ACHN (cell line): ENCODE data around the gene TMPRSS13.
"Not testable (repeated sequence)": the region's sequence is repeated elsewhere in the genome, so short reads cannot be mapped to it uniquely, and the experiment has no call there.

ENCODE experiments used
- DNase-seq: peaks from one replicate; pipeline ENCODE4 v3.0.0-alpha.2; 2015
- in situ Hi-C: cut with HindIII; loops from 2 replicates; pipeline ENCODE4 v1.10.0; 2017; ENCODE audit warnings: low sequenced_read_pairs, low pct_ligation_motif_present, low pct_unique_long_range_greater_than_20kb

Gene TMPRSS13

DNA sequence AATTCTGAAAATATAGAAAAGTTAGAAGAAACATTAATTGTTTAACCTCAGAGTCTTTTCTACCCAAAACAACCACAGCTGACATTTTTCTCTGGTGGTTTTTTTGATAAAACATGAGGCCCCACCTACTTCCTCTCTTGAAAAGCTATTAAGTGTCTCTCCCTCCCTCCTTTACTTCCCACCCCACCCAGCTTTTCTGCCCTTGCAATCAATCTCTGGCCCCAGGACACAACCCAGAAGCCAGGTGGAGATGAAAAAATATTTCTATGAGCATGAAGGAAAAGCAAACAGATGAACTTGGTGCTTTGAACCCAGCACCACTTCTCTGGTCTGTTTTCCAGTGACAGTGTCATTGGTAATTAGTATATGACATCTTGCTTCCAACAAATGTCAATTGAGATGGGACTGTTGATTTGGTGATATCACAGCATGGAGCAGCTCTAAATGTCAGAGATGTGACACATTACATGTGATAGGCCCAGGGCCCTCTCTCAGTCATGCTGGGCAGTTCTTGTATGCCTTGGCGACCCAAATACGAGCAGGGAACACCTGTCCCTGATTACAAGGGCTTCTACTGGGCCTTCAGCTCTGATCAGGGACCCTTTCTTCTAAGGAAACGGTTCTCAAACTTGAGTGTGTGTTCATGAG lies 23.9 kb upstream of the TMPRSS13 start:
- no peak for DNase-seq
- in situ Hi-C loops: no loop called here

DNA sequence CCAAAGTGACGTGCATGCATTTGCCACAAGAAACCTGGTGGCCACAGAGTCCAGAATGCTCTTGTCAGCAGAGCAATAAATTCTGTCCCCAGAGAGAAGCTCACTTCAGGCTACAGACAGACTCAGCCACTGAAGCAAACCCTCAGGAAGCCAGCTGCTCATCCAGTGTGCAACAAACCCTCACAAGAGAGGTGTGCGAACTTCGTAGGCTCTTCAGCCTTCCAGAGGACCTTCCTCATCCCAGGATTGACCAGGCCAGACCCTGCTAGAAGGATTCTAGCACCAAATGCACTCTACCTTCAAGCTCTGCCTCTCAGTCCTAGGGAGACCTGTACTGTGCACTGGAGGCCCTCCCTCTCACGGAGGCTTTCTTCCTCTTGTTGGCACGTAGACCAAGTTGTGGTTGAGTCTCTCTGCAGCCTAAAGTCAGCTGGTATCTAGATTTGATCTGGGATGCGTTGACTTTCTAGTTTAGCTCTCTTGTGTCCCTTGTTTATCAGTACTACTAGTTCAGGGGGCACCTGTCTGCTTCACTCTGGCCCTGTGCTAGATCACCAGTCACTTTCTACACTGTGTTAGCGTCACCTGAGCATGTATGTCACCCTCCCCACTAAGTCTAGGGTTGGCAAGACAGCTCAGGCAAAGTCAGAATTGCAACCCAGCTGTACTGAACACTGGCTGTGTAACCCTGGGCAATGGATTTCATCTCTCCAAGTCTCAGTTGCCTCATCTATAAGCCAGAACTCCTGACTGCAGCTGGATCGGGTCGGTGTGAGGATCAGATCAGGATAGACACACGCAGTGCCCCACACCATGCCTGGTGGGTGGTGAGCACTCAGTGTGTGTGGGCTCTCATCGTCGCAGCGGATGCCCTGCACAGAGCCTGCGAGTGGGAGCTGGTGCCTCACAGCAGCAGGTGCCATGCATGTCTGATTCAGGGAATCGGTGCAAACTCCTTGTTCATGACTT lies 22.1 kb upstream of the TMPRSS13 start:
- DNase-seq: no peak
- in situ Hi-C loops: no loop called here

DNA sequence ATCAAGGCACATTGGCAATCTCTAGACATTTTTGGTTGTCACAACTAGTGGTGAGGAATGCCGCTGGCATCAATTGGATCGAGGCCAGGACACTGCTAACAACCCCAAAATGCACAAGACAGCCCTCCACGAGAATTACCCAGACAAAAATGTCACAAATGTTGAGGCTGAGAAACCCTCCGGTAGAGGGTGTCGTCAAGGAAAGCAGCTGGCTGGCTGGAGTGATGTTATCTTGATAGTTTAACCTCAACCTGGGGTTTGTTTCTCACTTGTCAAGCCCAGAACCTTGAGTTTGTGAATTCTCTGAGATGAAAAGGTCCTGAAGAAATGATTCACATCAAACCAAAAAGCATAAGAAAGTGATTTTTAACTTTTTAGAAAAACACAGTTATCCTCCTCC lies 21.1 kb upstream of the TMPRSS13 start:
- DNase-seq: no peak
- in situ Hi-C loops: no loop called here

DNA sequence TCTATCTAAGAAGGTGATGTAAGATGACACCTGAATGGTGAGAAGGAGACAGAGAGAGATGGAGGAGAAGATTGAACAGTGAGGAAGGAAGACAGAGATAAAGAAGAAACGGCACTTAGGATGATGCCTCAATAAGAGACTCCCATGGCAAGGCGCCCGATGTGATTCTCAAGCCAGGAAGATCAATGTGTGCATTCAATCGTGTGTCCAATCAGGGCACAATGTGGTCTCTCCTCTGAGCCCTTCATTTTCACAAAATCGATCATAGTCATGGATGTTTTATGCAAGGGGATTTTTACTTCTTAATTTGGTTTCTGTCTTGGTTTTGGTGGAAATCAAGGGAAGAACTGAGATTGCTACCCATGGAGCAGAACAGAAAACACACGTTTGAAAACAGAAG lies 19.9 kb upstream of the TMPRSS13 start:
- in situ Hi-C loops: no loop called here
- DNase-seq: no peak

DNA sequence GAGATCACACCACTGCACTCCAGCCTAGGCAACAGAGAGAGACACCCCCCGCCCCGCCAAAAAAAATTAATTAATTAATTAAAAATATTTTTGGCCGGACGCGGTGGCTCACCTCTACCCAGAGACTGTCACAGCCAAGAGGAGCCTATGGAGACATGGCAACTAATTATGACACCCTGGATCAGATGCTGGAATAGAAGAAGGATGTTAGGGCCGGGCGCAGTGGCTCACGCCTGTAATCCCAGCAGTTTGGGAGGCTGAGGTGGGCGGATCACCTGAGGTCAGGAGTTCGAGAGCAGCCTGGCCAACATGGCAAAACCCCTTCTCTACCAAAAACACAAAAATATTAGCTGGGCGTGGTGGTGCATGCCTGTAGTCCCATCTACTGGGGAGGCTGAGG lies 19.3 kb upstream of the TMPRSS13 start:
- DNase-seq, in situ Hi-C loops: not testable (repeated sequence)

DNA sequence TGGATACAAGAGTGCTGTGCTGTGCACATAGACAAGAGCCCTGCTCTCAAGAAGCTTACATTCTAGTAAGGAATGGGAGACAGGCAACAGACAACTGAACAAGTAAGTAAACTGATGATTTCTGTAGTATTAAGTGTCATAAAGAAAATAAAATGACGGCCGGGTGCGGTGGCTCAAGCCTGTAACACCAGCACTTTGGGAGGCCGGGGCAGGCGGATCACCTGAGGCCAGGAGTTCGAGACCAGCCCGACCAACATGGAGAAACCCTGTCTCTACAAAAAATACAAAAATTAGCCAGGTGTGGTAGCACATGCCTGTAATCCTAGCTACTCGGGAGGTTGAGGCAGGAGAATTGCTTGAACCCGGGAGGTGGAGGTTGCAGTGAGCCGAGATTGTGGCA lies 18.5 kb upstream of the TMPRSS13 start:
- in situ Hi-C loops, DNase-seq: not testable (repeated sequence)

DNA sequence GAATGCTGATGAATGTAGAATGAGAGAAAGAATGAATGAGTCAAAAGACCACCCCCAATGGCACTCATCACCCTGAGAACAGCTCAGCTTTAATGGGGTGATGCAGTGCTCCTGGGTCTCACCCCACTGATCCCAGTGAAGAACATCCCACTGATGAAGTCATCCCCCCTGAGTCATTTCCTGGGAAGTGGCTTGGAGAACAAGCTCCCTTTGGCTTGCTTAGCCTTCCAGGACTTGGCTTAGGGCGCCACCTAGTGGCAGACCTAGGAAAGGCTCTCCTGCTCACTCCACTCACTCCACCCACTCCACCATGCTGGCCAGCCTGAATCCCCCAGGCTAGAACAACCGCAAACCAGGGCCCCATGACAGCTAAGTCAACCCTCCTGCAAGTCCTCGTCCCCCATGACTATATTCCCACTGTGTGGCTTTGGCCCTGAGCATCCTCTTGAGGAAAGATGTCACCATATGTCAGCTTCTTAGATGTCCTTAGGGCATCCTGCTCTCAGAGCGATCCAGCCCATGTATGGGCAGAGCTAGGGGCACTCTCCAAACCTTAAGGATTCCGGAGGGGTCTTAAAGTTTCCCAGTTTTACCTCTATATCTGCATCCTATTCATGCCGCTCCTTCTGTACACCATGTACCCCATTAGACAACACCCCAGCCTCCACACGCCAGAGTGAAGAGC lies 17.8 kb upstream of the TMPRSS13 start:
- peak; percentile 94 for DNase-seq
- in situ Hi-C loops: no loop called here

DNA sequence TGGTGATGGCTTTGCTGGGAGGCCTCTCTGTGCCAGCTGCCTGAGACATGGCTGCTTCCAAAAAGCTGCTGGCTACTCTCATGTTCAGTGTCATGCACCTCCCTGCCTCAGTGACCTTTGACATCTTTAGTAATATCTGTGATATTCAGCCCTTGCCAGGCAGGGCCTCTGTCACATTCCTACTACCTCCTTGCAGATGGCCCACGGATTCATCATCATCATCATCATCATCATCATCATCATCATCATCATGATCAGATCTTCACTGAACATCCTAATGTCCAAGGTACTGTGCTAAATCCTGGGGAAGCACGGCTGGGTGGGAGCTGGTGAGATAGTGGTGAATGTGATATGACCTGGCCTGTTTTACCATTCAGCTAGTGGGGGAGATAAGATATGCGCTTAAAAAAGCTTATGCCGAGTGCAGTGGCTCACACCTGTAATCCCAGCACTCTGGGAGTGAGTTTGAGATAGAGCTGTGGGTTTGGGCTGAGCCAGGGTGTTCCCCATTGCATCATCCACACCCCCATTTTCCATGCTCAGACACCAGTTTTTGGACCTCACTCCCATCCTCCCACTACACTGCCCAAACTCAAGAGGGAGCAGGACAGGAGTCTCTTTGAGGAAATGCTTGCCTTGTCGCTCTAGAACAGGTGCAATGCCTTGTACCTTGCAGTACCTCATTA lies 17.1 kb upstream of the TMPRSS13 start:
- in situ Hi-C loops: no loop called here
- no peak for DNase-seq

DNA sequence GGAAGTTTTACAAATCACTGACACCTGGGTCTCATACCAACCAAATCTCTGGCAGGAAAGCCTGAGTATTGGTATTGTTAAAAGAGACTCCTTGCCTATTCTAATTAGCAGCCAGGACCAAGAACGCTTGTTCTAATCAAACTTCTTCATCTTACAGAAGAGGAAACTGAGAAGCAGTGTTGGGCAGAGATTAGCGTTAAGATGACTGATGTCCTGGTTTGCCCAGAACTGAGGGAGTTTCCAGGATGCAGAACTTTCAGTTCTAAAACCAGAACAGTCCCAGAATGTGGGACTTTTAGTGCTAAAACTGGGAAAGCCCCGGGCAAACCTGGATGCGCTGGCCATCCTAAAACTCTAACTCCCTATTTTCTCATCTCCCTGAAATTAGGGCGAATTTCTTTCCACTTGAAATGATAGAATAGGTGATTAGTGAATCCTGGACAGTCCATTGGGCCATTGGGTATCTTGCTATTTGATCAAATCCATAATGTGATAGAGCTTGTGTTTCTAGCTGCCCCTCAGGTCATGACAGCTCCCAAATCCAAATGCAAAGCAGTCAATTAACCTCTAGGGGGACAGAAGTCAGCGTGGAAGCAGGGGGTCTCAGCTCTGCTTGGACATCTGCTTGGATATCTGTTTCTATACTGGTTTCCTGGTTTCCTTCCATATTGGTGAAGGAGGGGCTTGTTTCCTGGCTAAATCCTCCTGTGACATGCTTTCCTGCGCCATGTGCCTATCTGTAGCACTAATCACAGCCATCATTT lies 16.0 kb upstream of the TMPRSS13 start:
- in situ Hi-C loops: no loop called here
- no peak for DNase-seq

DNA sequence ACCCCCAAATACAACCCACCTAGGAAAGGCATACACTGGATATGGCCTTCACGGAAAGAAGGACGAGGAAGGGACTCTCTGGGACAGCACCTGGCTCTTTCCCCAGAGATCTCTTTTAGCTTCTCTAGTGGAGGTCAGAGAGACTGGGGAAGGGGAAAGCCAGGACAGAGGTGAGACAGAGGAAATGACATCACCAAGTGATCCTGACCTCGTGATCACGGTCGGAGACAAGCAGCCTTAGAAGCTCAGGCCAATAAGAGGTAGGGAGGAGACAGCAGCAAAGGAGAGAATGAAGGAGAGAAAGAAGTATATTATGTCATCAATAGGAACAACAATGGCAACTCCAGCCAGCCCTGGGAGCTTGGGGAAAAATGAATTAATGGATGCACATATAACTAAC lies 15.4 kb upstream of the TMPRSS13 start:
- in situ Hi-C loops: no loop called here

DNA sequence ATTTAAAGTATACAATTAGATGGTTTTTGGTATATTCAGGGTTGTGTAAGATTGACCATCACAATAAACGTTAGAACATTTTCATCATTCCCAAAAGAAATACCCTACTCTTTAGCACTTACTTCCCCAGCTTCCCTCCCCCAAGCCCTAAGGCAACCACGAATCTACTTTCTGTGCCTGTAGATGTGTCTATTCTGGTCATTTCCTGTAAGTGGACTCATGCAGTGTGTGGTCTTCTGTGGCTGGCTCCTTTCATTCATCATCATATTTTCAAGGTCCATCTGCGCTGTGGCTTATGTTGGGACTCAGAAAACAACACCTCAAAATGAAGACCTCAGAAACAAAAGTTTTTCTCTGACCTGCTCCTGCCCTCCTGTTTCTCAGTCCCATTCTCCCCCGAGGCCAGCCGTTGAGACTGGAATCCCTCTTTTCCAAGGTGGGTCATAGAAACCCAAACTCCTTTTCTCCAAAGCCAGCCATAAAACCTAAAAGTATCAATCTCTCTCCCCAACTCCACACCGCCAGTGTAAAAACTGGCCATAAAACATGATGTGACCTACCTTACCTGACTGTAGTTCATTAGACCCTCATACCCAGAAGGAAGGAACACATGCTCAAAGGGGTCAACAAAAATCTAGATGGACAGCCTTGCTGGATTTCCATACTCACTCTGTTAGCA lies 12.9 kb upstream of the TMPRSS13 start:
- in situ Hi-C loops: no loop called here

More for the DNA sequence above, 15.4 kb upstream of the TMPRSS13 start:
- no peak for DNase-seq

DNA sequence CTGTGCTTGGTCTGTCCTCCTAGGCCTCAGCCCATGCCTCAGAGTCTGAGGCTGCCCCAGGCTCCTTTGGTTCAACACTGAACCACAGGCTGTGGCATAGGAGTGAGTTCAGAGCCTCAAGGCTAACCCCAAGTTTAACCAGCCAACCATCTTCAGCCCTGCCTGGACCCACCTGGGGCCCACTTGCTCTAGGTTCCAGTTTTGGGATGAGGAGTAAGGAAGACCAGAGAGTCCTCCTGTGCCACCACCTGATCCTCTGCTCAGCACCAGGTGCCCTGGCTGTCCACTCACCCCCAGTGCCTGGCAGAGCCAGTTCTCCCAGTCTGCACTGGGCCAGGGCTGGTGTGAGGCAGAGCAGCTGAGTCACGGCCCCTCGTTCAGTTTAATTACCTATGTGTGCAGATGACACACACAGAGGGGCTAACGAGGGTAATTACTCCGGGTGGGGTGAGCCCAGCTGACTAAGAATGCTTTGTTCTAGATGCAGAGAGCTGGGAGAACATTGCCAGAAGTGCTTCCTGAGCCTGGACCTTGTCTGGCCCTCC lies 12.0 kb upstream of the TMPRSS13 start:
- no peak for DNase-seq
- in situ Hi-C loops: no loop called here

More for the DNA sequence above, 12.9 kb upstream of the TMPRSS13 start:
- no peak for DNase-seq

DNA sequence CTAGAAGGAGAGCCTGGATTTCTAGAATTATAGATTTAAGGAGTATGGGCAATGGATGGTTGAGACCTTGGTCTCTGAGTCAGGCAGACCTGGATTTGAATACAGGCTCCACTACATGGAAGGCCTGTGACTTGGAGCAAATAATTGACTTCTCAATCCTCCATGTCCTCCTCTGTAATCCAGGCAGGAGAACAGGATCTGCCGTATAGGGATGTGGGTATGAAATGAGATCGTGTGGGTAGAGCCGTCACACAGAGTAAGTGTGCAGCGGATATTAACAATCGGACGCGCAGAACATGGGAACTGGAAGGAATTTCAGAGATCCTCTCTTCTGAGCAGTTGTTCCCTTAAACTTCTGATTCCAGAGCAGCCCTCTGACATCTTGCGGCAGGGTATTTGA lies 11.5 kb upstream of the TMPRSS13 start:
- no peak for DNase-seq
- in situ Hi-C loops: no loop called here

DNA sequence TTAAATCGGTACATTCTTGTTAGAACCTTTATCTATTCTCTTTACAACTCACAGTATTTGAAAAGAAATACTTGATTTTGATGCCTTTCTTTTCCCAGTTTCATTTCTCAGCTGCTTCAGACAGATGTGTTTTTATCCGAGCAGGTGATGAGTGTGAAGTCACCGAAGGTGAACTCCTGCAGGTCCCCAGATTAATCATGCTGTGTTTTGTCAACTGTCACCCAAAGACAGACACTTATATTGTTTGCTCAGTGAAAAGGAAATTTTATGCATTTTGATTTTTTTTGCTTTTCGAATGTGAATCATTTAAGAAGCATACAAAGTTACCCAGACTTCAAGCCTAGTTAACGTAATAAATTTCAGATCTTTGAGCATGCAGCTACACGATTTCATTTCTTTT lies 7.8 kb upstream of the TMPRSS13 start:
- no peak for DNase-seq
- in situ Hi-C loops: no loop called here

DNA sequence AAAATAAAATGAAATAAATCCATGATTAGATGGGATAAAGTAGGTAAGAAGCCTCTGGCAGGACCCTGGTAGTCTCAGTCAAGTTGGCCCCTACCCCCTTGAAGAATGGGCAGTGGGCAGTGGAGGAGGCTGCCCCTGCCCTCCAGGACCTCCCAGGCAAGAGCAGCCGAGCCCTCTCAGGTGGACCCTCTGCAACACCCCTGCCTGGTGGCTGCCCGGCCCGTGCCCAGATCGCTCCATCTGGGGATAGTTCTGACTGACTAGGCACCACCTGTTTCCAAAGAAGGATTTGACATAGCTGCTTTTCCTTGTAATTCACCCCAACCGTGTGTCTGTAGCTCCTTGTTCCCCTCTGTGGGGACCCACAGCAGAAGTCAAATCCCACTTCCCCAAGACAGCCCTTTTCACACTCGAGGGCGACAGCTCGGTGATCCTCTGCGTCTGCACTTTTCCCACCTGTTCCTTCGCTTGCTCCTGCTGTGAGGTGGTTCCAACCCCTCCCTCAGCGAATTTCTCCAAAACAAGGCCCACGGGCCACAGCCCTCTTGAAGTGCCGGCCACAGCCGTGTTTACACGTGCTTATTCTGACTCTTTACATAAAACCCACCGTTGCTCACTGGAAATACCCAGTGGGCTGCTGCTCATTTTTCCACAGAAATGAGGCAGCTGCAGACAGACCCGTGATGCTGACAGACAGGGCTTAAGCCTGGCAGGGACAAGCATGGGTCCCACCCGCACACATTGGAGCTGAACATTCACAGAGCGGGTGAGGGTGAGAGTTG lies 5.5 kb upstream of the TMPRSS13 start:
- DNase-seq: no peak
- in situ Hi-C loops: no loop called here

DNA sequence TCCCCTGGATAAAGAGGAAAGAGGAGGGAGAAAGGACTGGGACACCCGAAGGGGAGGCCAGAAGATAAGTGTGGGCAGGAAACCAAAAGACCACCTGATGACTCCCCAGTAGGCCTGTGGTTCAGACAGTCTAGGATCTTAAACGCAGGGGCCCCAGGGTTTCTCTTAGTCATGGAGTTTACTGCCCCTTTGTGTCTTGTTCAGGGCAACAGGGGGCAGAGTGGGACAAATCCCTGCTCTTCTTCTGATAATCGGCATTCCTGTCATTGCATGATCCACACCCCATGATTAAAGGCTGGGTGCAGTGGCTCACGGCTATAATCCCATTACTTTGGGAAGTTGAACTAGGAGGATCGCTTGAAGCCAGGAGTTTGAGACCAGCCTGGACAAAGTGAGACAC lies 4.7 kb upstream of the TMPRSS13 start:
- no peak for DNase-seq
- in situ Hi-C loops: no loop called here

DNA sequence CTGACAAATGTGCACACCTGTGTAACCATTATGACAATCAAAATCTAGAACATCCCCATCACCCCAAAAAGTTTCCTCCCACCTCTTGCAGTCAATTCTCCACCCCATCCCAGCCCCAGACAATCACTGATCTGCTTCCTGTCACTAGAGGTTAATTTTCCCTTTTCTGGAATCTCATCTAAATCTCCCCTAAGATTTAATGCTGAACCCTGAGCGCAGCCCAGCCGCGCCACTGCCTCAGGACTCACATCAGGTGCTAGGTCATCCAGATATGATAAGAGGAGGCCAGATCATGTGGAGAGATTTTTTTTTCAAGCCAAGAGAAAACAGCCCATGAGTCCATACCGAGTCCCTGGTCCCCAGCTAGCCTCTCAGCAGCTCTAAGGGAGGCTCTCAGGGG lies 4.3 kb upstream of the TMPRSS13 start:
- in situ Hi-C loops: no loop called here
- DNase-seq: no peak
